ENCODE measurements around the gene DDAH1.
A peak's percentile ranks its signal among the peaks of the same experiment; 100 is the strongest.

DDAH1 gene

DNA sequence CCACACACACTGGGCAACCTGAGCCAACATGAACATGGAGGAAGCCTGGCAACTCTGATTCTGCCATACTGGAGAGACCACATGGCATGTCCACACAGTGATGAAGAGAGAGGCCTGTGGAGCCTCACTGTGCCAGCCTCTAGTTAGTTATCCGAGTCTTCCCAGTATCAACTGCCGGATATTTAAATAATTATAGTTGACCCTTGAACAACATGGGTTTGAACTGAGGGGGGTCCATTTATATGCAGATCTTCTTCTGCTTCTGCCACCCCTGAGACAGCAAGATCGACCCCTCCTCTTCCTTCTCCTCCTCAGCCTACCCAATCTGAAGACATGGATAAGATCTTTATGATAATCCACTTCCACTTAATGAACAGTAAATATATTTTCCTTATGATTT lies 27.8 kb downstream of the DDAH1 start:
- no peak for DNase-seq

GRCh38 chr1:85433096-85433495 lies 31.9 kb downstream of the DDAH1 start:
- no peak for DNase-seq

DNA sequence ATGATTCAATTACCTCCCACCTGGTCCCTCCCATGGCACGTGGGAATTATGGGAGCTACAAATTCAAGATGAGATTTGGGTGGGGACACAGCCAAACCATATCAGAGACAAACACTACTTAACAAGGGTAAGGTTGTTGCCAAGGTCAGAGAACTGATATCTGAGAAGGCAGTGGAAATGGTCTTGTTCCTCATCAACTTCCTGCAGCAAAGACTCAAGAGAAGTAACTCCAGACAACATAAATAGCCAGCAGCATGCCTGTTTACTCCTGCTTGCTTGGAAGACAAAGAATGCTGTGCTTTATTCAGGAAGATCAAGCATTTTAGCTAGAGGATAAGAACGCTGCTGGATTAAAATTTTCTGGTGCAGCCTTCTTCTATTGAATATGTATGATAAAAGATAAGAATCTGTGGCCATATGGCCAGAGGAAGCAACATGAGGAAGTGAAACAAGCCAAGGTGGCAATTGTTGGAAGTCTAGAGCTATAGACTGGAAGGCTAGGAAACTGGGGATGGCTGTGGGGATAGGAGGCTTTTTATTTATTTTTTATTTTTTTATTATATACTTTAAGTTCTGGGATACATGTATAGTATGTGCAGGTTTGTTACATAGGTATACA lies 36.4 kb downstream of the DDAH1 start:
- DNase-seq = peak; percentile 13 to 35

GRCh38 chr1:85427849-85428248 lies 37.1 kb downstream of the DDAH1 start:
- DNase-seq = no peak

DNA sequence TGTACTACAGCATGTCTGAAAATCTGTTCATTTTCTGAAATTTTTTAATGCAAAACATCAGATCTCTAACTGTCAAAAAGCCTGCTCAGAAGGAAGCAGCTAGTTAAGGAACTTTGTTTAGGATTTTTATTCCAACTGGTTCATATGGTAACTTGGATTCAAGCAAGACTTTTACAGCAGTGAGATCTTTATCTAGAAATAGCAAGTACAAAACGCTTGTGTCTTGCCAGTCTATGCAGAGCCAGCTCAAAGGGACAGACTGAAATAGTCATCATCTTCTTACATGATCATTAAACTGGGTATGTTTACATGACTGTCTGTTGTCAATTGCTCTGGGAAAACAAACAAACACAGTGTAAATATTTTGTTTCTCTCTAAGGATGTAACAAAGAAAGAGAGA lies 37.6 kb downstream of the DDAH1 start:
- no peak for DNase-seq

DNA sequence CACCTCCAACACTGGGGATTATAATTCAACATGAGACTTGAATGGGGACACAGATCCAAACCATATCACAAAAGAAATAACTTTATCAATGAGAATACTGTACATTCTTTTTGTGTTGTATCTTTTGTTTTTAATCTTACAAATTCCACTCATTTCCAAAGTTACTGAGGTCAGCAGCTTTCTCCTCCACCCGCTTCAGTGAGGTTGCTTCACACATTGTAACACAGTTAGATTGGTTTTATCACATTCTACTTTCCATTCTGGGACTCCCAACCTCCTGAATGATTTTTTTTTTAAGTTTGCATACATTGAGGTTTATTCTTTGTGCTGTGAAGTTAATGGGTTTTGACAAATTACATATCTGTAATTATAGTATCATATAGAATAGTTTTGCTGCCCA lies 43.8 kb downstream of the DDAH1 start:
- no peak for DNase-seq

DNA sequence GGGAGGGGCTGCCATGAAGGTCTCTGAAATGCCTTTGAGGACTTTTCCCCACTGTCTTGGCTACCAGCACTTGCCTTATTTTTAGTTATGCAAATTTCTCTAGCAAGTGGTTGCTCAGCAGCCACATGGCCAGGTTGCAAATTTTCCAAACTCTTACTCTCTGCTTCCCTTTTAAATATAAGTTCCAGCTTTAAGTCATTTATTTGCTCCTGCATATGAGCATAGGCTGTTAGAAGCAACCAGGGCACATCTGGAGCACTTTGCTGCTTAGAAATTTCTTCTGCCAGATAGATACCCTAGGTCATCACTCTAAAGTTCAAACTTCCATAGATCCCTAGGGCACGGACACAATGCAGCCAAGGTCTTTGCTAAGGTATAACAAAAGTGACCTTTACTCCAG lies 44.8 kb downstream of the DDAH1 start:
- no peak for DNase-seq

DNA sequence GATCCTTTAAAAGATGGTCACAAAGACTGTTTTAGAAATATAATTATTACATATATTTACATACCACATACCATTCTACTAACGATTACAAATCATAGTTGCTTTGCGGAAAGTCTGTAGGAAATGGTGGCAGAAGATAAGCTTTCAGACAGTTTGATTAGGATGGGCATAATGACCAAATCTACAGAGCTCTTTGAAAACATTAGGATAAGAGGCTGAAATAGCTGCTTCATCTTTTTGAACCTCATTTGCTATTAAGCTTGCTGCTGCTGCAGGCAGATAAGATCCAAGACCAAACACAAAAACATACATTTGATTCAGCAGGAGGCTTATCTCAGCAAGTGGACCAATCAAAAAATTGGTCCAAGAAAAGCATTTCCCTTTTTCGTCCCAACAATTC lies 47.1 kb downstream of the DDAH1 start:
- no peak for DNase-seq

DNA sequence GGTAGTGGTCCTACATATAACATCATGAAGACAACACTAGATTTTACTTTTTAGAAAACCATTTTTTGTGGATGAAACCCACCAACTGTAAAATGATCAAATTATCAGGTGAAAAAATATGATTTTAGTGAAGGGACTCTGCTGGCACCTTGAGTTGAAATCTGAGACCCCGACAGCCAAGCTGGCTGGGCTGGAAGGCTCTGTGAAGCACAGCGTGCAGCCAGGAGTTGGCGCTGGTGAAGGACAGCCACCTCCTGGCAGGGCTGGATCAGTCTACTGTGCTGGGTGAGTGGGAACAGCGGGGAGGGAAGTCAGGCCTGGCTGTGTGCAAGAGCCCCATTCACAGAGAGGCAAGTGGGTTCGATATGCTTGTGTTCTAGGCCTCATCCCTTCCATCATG lies 47.9 kb downstream of the DDAH1 start:
- no peak for DNase-seq

GRCh38 chr1:85413169-85413568 lies 51.8 kb downstream of the DDAH1 start:
- no peak for DNase-seq

DNA sequence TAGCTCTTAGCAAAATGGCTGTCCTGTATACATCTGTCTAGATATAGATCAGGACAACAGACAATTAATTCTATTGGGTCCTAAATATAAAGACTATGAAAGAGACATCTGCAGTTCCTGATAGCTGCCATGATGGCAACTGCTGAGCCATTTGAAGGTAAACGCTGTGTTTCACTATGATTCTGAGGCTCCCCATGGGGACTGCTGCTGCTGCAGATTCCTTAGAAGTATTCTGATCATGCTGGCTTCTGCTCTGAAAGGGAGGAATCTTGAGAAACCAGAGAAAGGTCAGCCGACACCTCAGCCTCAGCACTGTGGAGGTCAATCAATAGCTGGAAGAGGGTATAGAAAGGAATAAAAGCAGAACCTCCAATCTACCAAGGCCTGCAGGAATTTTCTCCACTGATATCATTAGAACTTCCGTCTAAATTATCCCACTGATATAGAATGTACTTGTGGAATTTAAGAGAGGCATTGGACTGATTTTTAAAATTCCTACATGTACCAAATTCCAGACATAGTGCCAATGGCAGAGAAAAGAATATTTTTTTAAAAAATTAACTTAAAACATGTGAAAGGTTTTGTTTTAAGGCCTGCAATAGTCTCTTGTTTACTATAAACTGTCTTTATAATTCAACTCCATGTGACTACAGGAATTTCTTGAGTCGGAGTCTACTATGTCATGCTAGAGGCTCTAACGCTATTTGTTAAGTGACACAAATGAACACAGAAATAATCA lies 53.2 kb downstream of the DDAH1 start:
- no peak for DNase-seq

GRCh38 chr1:85409516-85409915 lies 55.4 kb downstream of the DDAH1 start:
- no peak for DNase-seq

DNA sequence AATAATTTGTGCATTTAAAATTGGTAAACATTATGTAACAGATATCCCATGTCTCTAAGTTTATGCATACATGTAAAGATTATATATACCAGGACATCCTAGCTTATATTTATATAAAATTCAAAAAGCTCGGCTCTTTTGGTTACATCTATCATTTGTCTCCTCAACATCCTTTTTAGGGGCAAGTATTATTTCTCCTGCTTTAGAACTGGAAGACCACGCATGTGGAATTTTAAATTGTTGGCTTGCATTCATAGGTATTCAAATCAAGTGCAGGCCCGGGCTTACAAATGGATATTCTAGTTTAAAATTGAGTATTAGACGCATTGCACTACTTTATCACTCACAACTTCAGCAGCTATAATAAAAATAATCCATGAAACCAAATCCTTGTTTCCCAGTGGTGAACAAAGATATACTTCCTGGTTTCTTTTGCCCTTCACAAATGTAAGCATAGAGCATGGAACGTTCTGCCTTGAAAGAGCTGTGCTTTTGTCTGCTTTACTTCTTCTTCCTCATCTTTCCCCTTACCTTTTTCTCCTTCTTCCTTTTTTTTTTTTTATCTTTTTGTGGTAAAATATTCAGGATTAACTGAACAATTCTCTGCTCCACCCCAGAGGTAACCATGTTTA lies 57.1 kb downstream of the DDAH1 start:
- DNase-seq = no peak

GRCh38 chr1:85406887-85407533 lies 57.9 kb downstream of the DDAH1 start:
- DNase-seq = no peak

DNA sequence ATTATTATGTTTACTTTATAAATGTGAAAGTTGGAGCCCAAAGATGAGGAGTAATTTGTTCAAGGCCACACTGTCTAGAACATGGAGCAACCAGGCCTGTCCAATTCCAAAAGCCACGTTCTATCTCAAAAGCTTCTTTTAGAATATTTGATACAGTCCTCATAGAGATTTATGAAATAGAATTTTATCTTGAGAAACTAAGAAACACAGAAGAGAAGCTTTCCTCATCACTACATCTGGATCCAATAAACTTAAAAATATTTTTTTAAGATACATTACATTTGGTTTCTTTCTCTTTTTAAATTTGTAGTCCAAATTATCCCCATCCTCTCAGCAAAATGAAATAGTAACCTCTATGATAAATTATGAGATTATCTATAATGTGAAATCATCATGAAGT lies 58.9 kb downstream of the DDAH1 start:
- no peak for DNase-seq

DNA sequence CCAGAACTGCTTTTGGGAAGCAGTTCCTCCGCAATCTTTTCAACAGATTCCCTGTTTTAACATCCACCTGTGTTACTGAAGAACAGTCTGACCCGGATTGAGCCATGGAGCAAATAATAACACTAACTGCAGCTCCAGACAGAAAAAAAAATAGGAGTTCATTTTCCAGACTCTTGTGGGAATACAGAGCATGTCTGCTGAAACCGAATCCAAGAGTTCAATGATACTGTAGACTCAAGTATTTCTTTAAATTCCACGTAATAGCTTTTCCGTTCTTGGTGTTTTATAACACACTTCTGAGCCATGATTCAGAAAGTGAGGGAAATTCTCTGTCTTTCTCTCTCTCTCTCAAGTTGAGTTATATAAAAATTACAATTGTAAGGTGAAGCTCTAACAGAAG lies 60.6 kb downstream of the DDAH1 start:
- no peak for DNase-seq

- peak in 1 of 2 donors; percentile 3 for DNase-seq
Observed at GRCh38 chr1:85398391-85399064, 66.4 kb downstream of the DDAH1 start.

DNA sequence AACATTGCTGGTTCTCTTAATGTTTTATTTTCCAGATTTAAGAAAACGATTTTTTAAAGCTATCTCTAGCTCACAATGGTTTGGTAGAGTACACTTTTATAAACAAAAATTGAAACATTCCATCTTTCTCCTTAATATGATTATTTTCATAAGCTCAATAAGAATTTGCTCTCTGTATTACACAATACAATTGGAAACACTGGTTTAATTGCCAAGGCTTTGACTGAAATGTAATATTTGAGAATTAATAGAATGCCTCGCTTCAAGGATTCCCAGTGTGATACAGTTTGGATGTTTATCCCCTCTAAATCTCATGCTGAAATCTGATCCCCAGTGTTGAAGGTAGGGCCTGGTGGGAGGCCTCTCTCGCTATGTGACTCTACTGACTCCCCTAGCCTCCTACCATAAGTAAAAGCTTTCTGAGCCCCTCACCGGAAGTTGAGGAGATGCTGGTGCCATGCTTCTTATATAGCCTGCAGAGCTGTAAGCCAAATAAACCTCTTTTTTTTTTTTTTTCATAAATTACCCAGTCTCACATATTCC lies 67.4 kb downstream of the DDAH1 start:
- DNase-seq = no peak

GRCh38 chr1:85396194-85396593 lies 68.8 kb downstream of the DDAH1 start:
- DNase-seq = no peak

GRCh38 chr1:85394130-85394529 lies 70.8 kb downstream of the DDAH1 start:
- DNase-seq = no peak

GRCh38 chr1:85393490-85393889 lies 71.5 kb downstream of the DDAH1 start:
- DNase-seq = no peak

GRCh38 chr1:85388416-85388815 lies 76.5 kb downstream of the DDAH1 start:
- DNase-seq = no peak

DNA sequence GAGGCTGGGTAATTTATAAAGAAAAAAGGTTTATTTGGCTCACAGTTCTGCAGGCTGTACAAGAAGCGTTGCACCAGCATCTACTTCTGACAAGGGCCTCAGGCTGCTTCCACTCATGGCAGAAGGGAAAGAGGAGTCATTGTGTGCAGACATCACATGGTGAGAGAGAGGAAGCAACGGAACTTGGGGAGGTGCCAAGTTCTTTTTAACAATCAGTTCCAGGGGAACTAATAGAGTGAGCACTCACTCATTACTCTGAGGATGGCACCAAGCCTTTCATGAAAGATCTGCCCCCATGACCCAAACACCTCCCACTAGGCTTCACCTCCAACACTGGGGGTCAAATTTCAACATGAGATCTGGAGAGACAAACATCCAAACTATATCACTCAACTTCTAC lies 77.2 kb downstream of the DDAH1 start:
- DNase-seq = no peak

All from inflammatory macrophage (primary cell).